ENCODE results near the gene ZFP69. TPM values are rescaled to one million over a fixed set of nuclear protein-coding genes. Genes with fewer than 3 reads are reported as not detected.

Gene ZFP69
- total RNA-seq, 1 donor from 2014 or later: 5.1 TPM

- Mint-ChIP-seq H3K27me3 (no peaks in the 10 kb centered on the region), H3K27ac (no peak overlapping the region), H3K4me3 (no peak overlapping the region), H3K36me3 (peaks cover 32% of the 10 kb centered on the region), H3K4me1 (ENCODE audit: unreplicated experiment) (no peaks in the 10 kb centered on the region), H3K9me3 (peaks cover 24% of the 10 kb centered on the region)
- no peak for DNase-seq (ENCODE audit: extremely low spot score, unreplicated experiment)
- no peak for TF ChIP-seq CTCF (conservative IDR thresholded peaks at IDR 0.05)
Measured at GRCh38 chr1:40519517-40519916, 42.4 kb downstream of the ZFP69 start.

- no peak for TF ChIP-seq CTCF (conservative IDR thresholded peaks at IDR 0.05)
- peaks cover 12% of the 10 kb centered on the region for H3K9me3 Mint-ChIP-seq
- no peak for DNase-seq (ENCODE audit: extremely low spot score, unreplicated experiment)
- H3K36me3 Mint-ChIP-seq: peaks cover 6% of the 10 kb centered on the region
- H3K27ac Mint-ChIP-seq: peak overlapping the region; percentile 98
- H3K4me1 Mint-ChIP-seq (ENCODE audit: unreplicated experiment): peaks cover 22% of the 10 kb centered on the region
- peaks cover 9% of the 10 kb centered on the region for H3K27me3 Mint-ChIP-seq
- H3K4me3 Mint-ChIP-seq: peak overlapping the region; percentile 99
Measured at GRCh38 chr1:40530735-40531380, 53.8 kb downstream of the ZFP69 start.

DNA sequence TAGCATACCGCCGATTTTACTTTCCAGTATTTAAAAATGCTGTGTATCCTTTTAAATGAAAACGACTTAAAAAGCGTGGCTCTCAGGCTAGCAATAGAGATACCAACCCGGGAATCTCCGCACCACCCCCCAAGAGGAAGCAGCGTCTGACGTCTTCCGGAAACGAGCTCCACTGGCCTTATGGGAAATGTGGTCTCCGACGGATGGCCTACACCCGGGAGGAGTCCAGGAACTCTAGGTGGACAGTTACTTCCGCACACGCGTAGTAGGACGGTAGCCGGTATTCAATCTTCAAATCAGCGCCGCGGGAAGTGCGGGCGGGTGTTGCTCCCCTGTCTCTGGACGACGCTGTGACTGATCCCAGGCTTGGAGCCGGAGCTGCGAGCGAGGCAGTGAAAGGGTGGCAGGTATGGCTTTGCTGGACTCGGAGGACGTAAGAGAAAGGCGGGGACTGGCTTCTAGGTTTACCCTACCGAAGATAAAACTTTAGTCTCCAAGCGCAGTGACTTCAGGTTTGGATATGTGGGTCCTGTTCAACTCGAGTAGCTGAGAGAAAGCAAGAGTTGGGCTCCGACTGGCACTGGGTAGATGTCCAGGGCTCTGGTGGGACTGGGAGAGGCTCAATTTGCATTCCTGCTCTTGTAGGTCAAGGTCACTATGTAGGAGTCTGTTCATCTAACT, 54.4 kb downstream of the ZFP69 start, which contains the start of gene ZNF684:
TSS of gene ZNF684 (plus strand) at position 257 of the 681 bp plus-strand sequence. CDS start 1,530 bp downstream, outside the sequence.
- no peak for TF ChIP-seq CTCF (conservative IDR thresholded peaks at IDR 0.05)
- peak within 1 kb of the TSS; percentile 99 for H3K4me3 Mint-ChIP-seq
- H3K27ac Mint-ChIP-seq: peak within 1 kb of the TSS; percentile 98
- H3K27me3 Mint-ChIP-seq: peaks cover 9% of the 10 kb centered on the region
- peaks cover 6% of the 10 kb centered on the region for H3K36me3 Mint-ChIP-seq
- H3K4me1 Mint-ChIP-seq (ENCODE audit: unreplicated experiment): peaks cover 22% of the 10 kb centered on the region
- peaks cover 12% of the 10 kb centered on the region for H3K9me3 Mint-ChIP-seq
- DNase-seq (ENCODE audit: extremely low spot score, unreplicated experiment): peak; percentile 76

GRCh38 chr1:40532062-40532389, 54.9 kb downstream of the ZFP69 start:
- no peak for TF ChIP-seq CTCF (conservative IDR thresholded peaks at IDR 0.05)
- Mint-ChIP-seq H3K4me1 (ENCODE audit: unreplicated experiment) (peaks cover 22% of the 10 kb centered on the region), H3K9me3 (peaks cover 12% of the 10 kb centered on the region), H3K27me3 (peaks cover 9% of the 10 kb centered on the region), H3K4me3 (peak overlapping the region; percentile 99), H3K27ac (peak overlapping the region; percentile 98), H3K36me3 (peaks cover 6% of the 10 kb centered on the region)
- DNase-seq (ENCODE audit: extremely low spot score, unreplicated experiment): no peak

GRCh38 chr1:40532844-40533424, 55.8 kb downstream of the ZFP69 start:
- peak overlapping the region; percentile 99 for H3K4me3 Mint-ChIP-seq
- H3K9me3 Mint-ChIP-seq: peaks cover 8% of the 10 kb centered on the region
- no peak for DNase-seq (ENCODE audit: extremely low spot score, unreplicated experiment)
- H3K27me3 Mint-ChIP-seq: peaks cover 5% of the 10 kb centered on the region
- peak; percentile 76 for TF ChIP-seq CTCF (conservative IDR thresholded peaks at IDR 0.05)
- peaks cover 22% of the 10 kb centered on the region for H3K4me1 Mint-ChIP-seq (ENCODE audit: unreplicated experiment)
- peaks cover 6% of the 10 kb centered on the region for H3K36me3 Mint-ChIP-seq
- H3K27ac Mint-ChIP-seq: no peak overlapping the region
